ENCODE results near the gene PATE3. TPM values are rescaled to one million over a fixed set of nuclear protein-coding genes. Genes with fewer than 3 reads are reported as not detected.

The PATE3 gene
- total and polyA plus RNA-seq, 10 of the 15 experiments (the other 5 are each of a cell fraction or from before 2014, with no cell fraction given): not detected

DNA sequence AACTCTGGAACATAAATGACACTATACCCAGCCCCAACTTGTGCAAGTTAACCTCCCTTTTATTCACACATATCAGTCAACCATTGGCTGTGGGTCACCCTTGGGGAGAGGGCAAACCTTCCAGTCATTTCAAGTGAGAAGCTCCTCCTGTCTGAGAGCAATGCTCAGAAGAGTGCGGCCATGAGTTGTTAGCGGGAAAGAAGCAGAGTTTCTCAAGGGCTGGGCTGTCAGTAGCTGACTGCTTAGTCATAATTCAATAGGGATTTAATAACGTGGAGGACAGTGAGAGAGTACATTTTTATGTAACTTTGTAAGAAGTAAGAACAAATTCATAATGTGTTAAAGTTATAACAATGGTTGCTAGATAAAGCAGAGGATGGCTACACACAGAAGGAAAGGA, 14.4 kb upstream of the PATE3 start:
- POLR2A ChIA-PET: no interaction called here
- RAD21 ChIA-PET (ENCODE audit: unreplicated experiment): no interaction called here
- CTCF ChIA-PET: no interaction called here
- intact Hi-C loops (cut with micrococcal nuclease; ENCODE audit: unreplicated experiment): no loop called here
- DNase-seq (ENCODE audit: low read depth, low spot score): no peak
- H3K9me3 ChIP-seq (replicated peaks; ENCODE audit: control insufficient read depth, insufficient read depth, low read length): no peaks in the 10 kb centered on the region
- no peak for FAIRE-seq
- no peak overlapping the region for H2AFZ ChIP-seq (ENCODE audit: control insufficient read depth, low read depth, low read length)
- no peaks in the 10 kb centered on the region for H4K20me1 ChIP-seq (ENCODE audit: control insufficient read depth, insufficient read depth)
- H3K36me3 ChIP-seq (ENCODE audit: control insufficient read depth in 2 of 2, insufficient read depth in 2 of 2, low read length in 1 of 2): no peaks in the 10 kb centered on the region
- H3K79me2 ChIP-seq (ENCODE audit: control insufficient read depth, insufficient read depth, low read length): no peaks in the 10 kb centered on the region
- peaks cover 0 to 3% of the 10 kb centered on the region in 2 experiments; a peak in 2 of 4 replicates for H3K27me3 ChIP-seq (replicated peaks in 1 of 2; ENCODE audit: control insufficient read depth in 2 of 2, insufficient read depth in 2 of 2, low read length in 1 of 2)
- no peaks in the 10 kb centered on the region for H3K4me1 ChIP-seq (ENCODE audit: control insufficient read depth, insufficient read depth, low read length)
- H3K4me2 ChIP-seq (ENCODE audit: control insufficient read depth, insufficient read depth): no peak overlapping the region
- SMC1A ChIA-PET (ENCODE audit: uncharacterized antibody, unreplicated experiment): no interaction called here
- no peak overlapping the region for H3K9ac ChIP-seq (ENCODE audit: control insufficient read depth, insufficient read depth, low read length)
- H3K27ac ChIP-seq (ENCODE audit: control insufficient read depth, insufficient read depth): no peak overlapping the region
- in situ Hi-C loops (cut with MboI): no loop called here
- BruUV-seq (replicated peaks): no TSS peak
- WGBS (ENCODE audit: insufficient coverage, insufficient replicate concordance, low lambda C conversion rate, missing lambda C conversion rate): 31% methylated on average over 3 of the region's 3 CpGs
- H3K4me3 ChIP-seq: no peak overlapping the region
- no peak for ATAC-seq
- TF ChIP-seq NR2C1 (IDR thresholded peaks at IDR 0.05): no peak
- TF ChIP-seq, protein P1, sequence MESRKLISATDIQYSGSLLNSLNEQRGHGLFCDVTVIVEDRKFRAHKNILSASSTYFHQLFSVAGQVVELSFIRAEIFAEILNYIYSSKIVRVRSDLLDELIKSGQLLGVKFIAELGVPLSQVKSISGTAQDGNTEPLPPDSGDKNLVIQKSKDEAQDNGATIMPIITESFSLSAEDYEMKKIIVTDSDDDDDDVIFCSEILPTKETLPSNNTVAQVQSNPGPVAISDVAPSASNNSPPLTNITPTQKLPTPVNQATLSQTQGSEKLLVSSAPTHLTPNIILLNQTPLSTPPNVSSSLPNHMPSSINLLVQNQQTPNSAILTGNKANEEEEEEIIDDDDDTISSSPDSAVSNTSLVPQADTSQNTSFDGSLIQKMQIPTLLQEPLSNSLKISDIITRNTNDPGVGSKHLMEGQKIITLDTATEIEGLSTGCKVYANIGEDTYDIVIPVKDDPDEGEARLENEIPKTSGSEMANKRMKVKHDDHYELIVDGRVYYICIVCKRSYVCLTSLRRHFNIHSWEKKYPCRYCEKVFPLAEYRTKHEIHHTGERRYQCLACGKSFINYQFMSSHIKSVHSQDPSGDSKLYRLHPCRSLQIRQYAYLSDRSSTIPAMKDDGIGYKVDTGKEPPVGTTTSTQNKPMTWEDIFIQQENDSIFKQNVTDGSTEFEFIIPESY (IDR thresholded peaks at IDR 0.05): no peak
- TF ChIP-seq, protein P2, sequence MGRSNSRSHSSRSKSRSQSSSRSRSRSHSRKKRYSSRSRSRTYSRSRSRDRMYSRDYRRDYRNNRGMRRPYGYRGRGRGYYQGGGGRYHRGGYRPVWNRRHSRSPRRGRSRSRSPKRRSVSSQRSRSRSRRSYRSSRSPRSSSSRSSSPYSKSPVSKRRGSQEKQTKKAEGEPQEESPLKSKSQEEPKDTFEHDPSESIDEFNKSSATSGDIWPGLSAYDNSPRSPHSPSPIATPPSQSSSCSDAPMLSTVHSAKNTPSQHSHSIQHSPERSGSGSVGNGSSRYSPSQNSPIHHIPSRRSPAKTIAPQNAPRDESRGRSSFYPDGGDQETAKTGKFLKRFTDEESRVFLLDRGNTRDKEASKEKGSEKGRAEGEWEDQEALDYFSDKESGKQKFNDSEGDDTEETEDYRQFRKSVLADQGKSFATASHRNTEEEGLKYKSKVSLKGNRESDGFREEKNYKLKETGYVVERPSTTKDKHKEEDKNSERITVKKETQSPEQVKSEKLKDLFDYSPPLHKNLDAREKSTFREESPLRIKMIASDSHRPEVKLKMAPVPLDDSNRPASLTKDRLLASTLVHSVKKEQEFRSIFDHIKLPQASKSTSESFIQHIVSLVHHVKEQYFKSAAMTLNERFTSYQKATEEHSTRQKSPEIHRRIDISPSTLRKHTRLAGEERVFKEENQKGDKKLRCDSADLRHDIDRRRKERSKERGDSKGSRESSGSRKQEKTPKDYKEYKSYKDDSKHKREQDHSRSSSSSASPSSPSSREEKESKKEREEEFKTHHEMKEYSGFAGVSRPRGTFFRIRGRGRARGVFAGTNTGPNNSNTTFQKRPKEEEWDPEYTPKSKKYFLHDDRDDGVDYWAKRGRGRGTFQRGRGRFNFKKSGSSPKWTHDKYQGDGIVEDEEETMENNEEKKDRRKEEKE (IDR thresholded peaks at IDR 0.05): no peak
- no peak for TF ChIP-seq ZZZ3 (IDR thresholded peaks at IDR 0.05; ENCODE audit: control insufficient read depth, insufficient read length, low read depth)
- TF ChIP-seq, protein P3, sequence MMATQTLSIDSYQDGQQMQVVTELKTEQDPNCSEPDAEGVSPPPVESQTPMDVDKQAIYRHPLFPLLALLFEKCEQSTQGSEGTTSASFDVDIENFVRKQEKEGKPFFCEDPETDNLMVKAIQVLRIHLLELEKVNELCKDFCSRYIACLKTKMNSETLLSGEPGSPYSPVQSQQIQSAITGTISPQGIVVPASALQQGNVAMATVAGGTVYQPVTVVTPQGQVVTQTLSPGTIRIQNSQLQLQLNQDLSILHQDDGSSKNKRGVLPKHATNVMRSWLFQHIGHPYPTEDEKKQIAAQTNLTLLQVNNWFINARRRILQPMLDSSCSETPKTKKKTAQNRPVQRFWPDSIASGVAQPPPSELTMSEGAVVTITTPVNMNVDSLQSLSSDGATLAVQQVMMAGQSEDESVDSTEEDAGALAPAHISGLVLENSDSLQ (IDR thresholded peaks at IDR 0.05): no peak
- no peak for TF ChIP-seq SIN3A (IDR thresholded peaks at IDR 0.05; ENCODE audit: low read depth, low read length)
- no peak for TF ChIP-seq FOXK2 (IDR thresholded peaks at IDR 0.05)
- TF ChIP-seq RUNX3 (IDR thresholded peaks at IDR 0.05; ENCODE audit: low read length): no peak
- TF ChIP-seq, protein P4, sequence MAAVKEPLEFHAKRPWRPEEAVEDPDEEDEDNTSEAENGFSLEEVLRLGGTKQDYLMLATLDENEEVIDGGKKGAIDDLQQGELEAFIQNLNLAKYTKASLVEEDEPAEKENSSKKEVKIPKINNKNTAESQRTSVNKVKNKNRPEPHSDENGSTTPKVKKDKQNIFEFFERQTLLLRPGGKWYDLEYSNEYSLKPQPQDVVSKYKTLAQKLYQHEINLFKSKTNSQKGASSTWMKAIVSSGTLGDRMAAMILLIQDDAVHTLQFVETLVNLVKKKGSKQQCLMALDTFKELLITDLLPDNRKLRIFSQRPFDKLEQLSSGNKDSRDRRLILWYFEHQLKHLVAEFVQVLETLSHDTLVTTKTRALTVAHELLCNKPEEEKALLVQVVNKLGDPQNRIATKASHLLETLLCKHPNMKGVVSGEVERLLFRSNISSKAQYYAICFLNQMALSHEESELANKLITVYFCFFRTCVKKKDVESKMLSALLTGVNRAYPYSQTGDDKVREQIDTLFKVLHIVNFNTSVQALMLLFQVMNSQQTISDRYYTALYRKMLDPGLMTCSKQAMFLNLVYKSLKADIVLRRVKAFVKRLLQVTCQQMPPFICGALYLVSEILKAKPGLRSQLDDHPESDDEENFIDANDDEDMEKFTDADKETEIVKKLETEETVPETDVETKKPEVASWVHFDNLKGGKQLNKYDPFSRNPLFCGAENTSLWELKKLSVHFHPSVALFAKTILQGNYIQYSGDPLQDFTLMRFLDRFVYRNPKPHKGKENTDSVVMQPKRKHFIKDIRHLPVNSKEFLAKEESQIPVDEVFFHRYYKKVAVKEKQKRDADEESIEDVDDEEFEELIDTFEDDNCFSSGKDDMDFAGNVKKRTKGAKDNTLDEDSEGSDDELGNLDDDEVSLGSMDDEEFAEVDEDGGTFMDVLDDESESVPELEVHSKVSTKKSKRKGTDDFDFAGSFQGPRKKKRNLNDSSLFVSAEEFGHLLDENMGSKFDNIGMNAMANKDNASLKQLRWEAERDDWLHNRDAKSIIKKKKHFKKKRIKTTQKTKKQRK (IDR thresholded peaks at IDR 0.05; ENCODE audit: low read depth, low read length): no peak
- no peak for TF ChIP-seq JUND (IDR thresholded peaks at IDR 0.05; ENCODE audit: low read depth, low read length)
- TF ChIP-seq SPI1 (IDR thresholded peaks at IDR 0.05; ENCODE audit: borderline replicate concordance, insufficient read depth, low read depth, low read length): no peak
- no peak for TF ChIP-seq ETV6 (conservative IDR thresholded peaks at IDR 0.05 in 1 of 2, IDR thresholded peaks at IDR 0.05 in 1 of 2; ENCODE audit: borderline replicate concordance in 1 of 2, low read depth in 1 of 2)
- TF ChIP-seq BRCA1 (IDR thresholded peaks at IDR 0.05; ENCODE audit: low read depth, low read length): no peak
- TF ChIP-seq IRF4 (IDR thresholded peaks at IDR 0.05; ENCODE audit: low read depth, low read length): no peak
- no peak for TF ChIP-seq KAT2A (conservative IDR thresholded peaks at IDR 0.05; ENCODE audit: control insufficient read depth, low read depth, low read length)
- TF ChIP-seq MXI1 (IDR thresholded peaks at IDR 0.05; ENCODE audit: low read depth, low read length): no peak
- TF ChIP-seq ZNF207 (IDR thresholded peaks at IDR 0.05; ENCODE audit: borderline replicate concordance): no peak
